ENCODE results near the gene GCAT. TPM values are rescaled to one million over a fixed set of nuclear protein-coding genes. Genes with fewer than 3 reads are reported as not detected.

The GCAT gene
- total and polyA plus RNA-seq, 10 donors = 0.94 to 3.9 (median 1.9) TPM; not detected in 1

- H3K4me3 ChIP-seq = peak within 1 kb of the TSS; percentile 56 to 97 (median 82)
- no peaks in the 10 kb centered on the region for H3K9me3 ChIP-seq
- peak; percentile 34 to 55 (median 50) for TF ChIP-seq POLR2A (IDR thresholded peaks at IDR 0.05)
- peak in 1 of 11 experiments; percentile 21 for TF ChIP-seq CTCF (IDR thresholded peaks at IDR 0.05 in 8 of 11, conservative IDR thresholded peaks at IDR 0.05 in 3 of 11)
- TF ChIP-seq POLR2AphosphoS5 (IDR thresholded peaks at IDR 0.05) = peak; percentile 96 to 98 (median 97)
- H3K27me3 ChIP-seq (replicated peaks in 1 of 7) = no peaks in the 10 kb centered on the region
- WGBS, 5 donors = 0 to 1% (median 1%) methylated on average over 35 to 49 of the region's 49 CpGs
- peaks cover 0 to 38% (median 30%) of the 10 kb centered on the region in 6 donors for H3K36me3 ChIP-seq
- peak; percentile 98 for DNase-seq
- intact Hi-C loops (cut with DNase I; ENCODE audit: low total_unique reads) = no loop called here
- H3K27ac ChIP-seq = peak within 1 kb of the TSS; percentile 72 to 97 (median 94)
- peaks cover 13 to 72% (median 47%) of the 10 kb centered on the region in 6 donors for H3K4me1 ChIP-seq
Measured at GRCh38 chr22:37849089-37849751, 41.5 kb downstream of the GCAT start, which contains the start of gene EIF3L. EIF3L (plus strand) TSS chr22:37849419; CDS start chr22:37849450, 31 bp downstream.

- H3K36me3 ChIP-seq = peaks cover 0 to 54% (median 45%) of the 10 kb centered on the region in 6 donors
- no peak for TF ChIP-seq POLR2AphosphoS5 (IDR thresholded peaks at IDR 0.05)
- TF ChIP-seq CTCF (IDR thresholded peaks at IDR 0.05 in 8 of 11, conservative IDR thresholded peaks at IDR 0.05 in 3 of 11) = no peak
- no peak for TF ChIP-seq POLR2A (IDR thresholded peaks at IDR 0.05)
Measured at GRCh38 chr22:37850801-37851200, 43.1 kb downstream of the GCAT start.

GRCh38 chr22:37852418-37852817 lies 44.7 kb downstream of the GCAT start:
- Histone ChIP-seq H3K27me3 (replicated peaks in 1 of 7) (no peaks in the 10 kb centered on the region), H3K27ac (no peak overlapping the region), H3K9me3 (no peaks in the 10 kb centered on the region), H3K4me1 (peaks cover 13 to 75% (median 45%) of the 10 kb centered on the region in 6 donors), H3K36me3 (peaks cover 0 to 70% (median 61%) of the 10 kb centered on the region in 6 donors), H3K4me3 (no peak overlapping the region)
- intact Hi-C loops (cut with DNase I; ENCODE audit: low total_unique reads) = no loop called here
- no peak for DNase-seq
- 85 to 95% (median 90%) methylated on average over 5 of the region's 5 CpGs for WGBS, 5 donors
- TF ChIP-seq CTCF (IDR thresholded peaks at IDR 0.05 in 8 of 11, conservative IDR thresholded peaks at IDR 0.05 in 3 of 11) = no peak
- TF ChIP-seq POLR2AphosphoS5 (IDR thresholded peaks at IDR 0.05) = no peak
- no peak for TF ChIP-seq POLR2A (IDR thresholded peaks at IDR 0.05)

More at GRCh38 chr22:37850801-37851200, 43.1 kb downstream of the GCAT start:
- 84 to 92% (median 89%) methylated on average over 4 of the region's 4 CpGs for WGBS, 5 donors
- Histone ChIP-seq H3K27me3 (replicated peaks in 1 of 7) (no peaks in the 10 kb centered on the region), H3K9me3 (no peaks in the 10 kb centered on the region), H3K27ac (no peak overlapping the region), H3K4me3 (peak overlapping the region in 1 of 8 donors; percentile 89), H3K4me1 (peaks cover 13 to 75% (median 45%) of the 10 kb centered on the region in 6 donors)
- intact Hi-C loops (cut with DNase I; ENCODE audit: low total_unique reads) = no loop called here
- no peak for DNase-seq

GRCh38 chr22:37854946-37855345 lies 47.2 kb downstream of the GCAT start:
- no peak for DNase-seq
- Histone ChIP-seq H3K4me3 (no peak overlapping the region), H3K4me1 (peaks cover 7 to 53% (median 29%) of the 10 kb centered on the region in 6 donors), H3K27ac (no peak overlapping the region), H3K27me3 (replicated peaks in 1 of 7) (no peaks in the 10 kb centered on the region), H3K36me3 (peaks cover 0 to 95% (median 86%) of the 10 kb centered on the region in 6 donors), H3K9me3 (no peaks in the 10 kb centered on the region)
- intact Hi-C loops (cut with DNase I; ENCODE audit: low total_unique reads) = no loop called here
- WGBS, 5 donors = 60 to 76% (median 69%) methylated on average over 2 of the region's 2 CpGs
- no peak for TF ChIP-seq CTCF (IDR thresholded peaks at IDR 0.05 in 8 of 11, conservative IDR thresholded peaks at IDR 0.05 in 3 of 11)
- TF ChIP-seq POLR2AphosphoS5 (IDR thresholded peaks at IDR 0.05) = no peak
- TF ChIP-seq POLR2A (IDR thresholded peaks at IDR 0.05) = no peak

All from spleen (tissue), 11 donors.